HG03432 (cell line): ENCODE data around the gene UCKL1.

Source experiments
- ATAC-seq: cut with Tn5 transposase; IDR thresholded peaks from one replicate; pipeline ENCODE4 v1.9.1; 2021; ENCODE audit warnings: mild to moderate bottlenecking, moderate library complexity; ENCODE audit not compliant: unreplicated experiment

The UCKL1 gene

GRCh38 chr20:63959699-63960075 lies 3.5 kb upstream of the UCKL1 start:
- ATAC-seq: no peak

GRCh38 chr20:63958964-63959698 lies 2.9 kb upstream of the UCKL1 start:
- ATAC-seq: no peak

- ATAC-seq: no peak
These were observed 2.3 kb upstream of the UCKL1 start for GRCh38 chr20:63958471-63958870.

- ATAC-seq: no peak
These were observed 1.6 kb upstream of the UCKL1 start for GRCh38 chr20:63957690-63958441.

- peak; percentile 12 for ATAC-seq
These were observed 931 bp upstream of the UCKL1 start for GRCh38 chr20:63957004-63957689.

GRCh38 chr20:63956664-63957003 lies 418 bp upstream of the UCKL1 start:
- ATAC-seq: peak; percentile 8

GRCh38 chr20:63955281-63955826 lies 862 bp downstream of the UCKL1 start:
- peak; percentile 17 for ATAC-seq

- ATAC-seq: no peak
These were observed 2.3 kb downstream of the UCKL1 start for GRCh38 chr20:63953764-63954429.

GRCh38 chr20:63952769-63953168 lies 3.4 kb downstream of the UCKL1 start:
- ATAC-seq: no peak

GRCh38 chr20:63952210-63952535 lies 4.0 kb downstream of the UCKL1 start:
- no peak for ATAC-seq

- ATAC-seq: no peak
These were observed 4.6 kb downstream of the UCKL1 start for GRCh38 chr20:63951398-63952209.

GRCh38 chr20:63950701-63951397 lies 5.4 kb downstream of the UCKL1 start:
- no peak for ATAC-seq

GRCh38 chr20:63947638-63948456 lies 8.4 kb downstream of the UCKL1 start:
- no peak for ATAC-seq

- no peak for ATAC-seq
These were observed 9.1 kb downstream of the UCKL1 start for GRCh38 chr20:63946986-63947637.

- no peak for ATAC-seq
These were observed 10.0 kb downstream of the UCKL1 start for GRCh38 chr20:63945921-63946920.

GRCh38 chr20:63945031-63945658 lies 11.1 kb downstream of the UCKL1 start:
- ATAC-seq: no peak
